Uterus (tissue), 4 donors: Measurements from ENCODE around the gene AMPD2. TPM values are rescaled to one million over a fixed set of nuclear protein-coding genes. Genes with fewer than 3 reads are reported as not detected.
"Not testable (repeated sequence)": the region's sequence is repeated elsewhere in the genome, so short reads cannot be mapped to it uniquely, and the experiment has no call there.

ENCODE experiments used
- DNase-seq, 2 donors: peaks; one replicate each; pipeline ENCODE4 v3.0.0-alpha.2; 2019 to 2020
- H3K27ac ChIP-seq, 2 donors: fragments of 200-600 bp; sonication (generic); 1 replicate in 1 of 2; 2 replicates in 1 of 2; pipeline ENCODE4 v1.5.1; 2016 to 2018
- H3K27me3 ChIP-seq, 2 donors: fragments of 200-600 bp; sonication (generic); one replicate each; pipeline ENCODE4 v1.5.1; 2018 to 2019; ENCODE audit warnings: control low read depth in 1 of 2
- H3K36me3 ChIP-seq, 2 donors: fragments of 200-600 bp; sonication (generic); one replicate each; pipeline ENCODE4 v1.5.1; 2019; ENCODE audit warnings: control low read depth in 1 of 2
- H3K4me1 ChIP-seq, 2 donors: fragments of 200-600 bp; sonication (generic); one replicate each; pipeline ENCODE4 v1.5.1; 2018 to 2019; ENCODE audit warnings: control low read depth in 1 of 2
- H3K4me3 ChIP-seq, 2 donors: fragments of 200-600 bp; sonication (generic); 1 replicate in 1 of 2; 2 replicates in 1 of 2; pipeline ENCODE4 v1.5.1; 2018 to 2019; ENCODE audit warnings: mild to moderate bottlenecking in 1 of 2
- H3K9me3 ChIP-seq, 2 donors: fragments of 200-600 bp; sonication (generic); one replicate each; pipeline ENCODE4 v1.5.1; 2019; ENCODE audit warnings: control low read depth in 1 of 2
- CTCF ChIP-seq, 4 experiments: fragments of 200-600 bp in 2 of 4; fragments of 450-650 bp in 2 of 4; sonication (generic) in 2 of 4; IDR thresholded peaks; one replicate each; pipeline ENCODE4 v1.5.1; 2016 to 2019; ENCODE audit warnings: antibody characterized with exemption in 4 of 4, mild to moderate bottlenecking in 2 of 4, moderate library complexity in 1 of 4
- POLR2A ChIP-seq, 2 donors: fragments of 450-650 bp; IDR thresholded peaks; one replicate each; pipeline ENCODE4 v1.6.1; 2016; ENCODE audit warnings: antibody characterized with exemption in 2 of 2, mild to moderate bottlenecking in 1 of 2, moderate library complexity in 1 of 2
- intact Hi-C: fragments of 100-400 bp; cut with DNase I; formaldehyde crosslinking; loops from one replicate; pipeline ENCODE4 v1.15.1; 2023; ENCODE audit warnings: low total_unique reads
- microRNA counts, 2 donors: library from miRNA; unstranded; fragments of <30 nt; microRNA quantifications; one replicate each; lab custom pipeline; 2016 to 2017
- small RNA-seq: library from RNA; depleted of rRNA; stranded (forward); fragments of <200 nt; gene quantifications from one replicate; pipeline ENCODE3, GENCODE V24; 2016
- total RNA-seq, 4 donors: library from RNA; depleted of rRNA in 3 of 4; stranded (reverse); fragments of >200 nt in 3 of 4; gene quantifications; one replicate each; pipeline versions ENCODE4 v1.1.0 to v1.2.4, GENCODE V29; 2014 to 2023
- donor health status: DM: yes; HTN: yes; CAD: no.

Gene AMPD2
- total RNA-seq, 4 donors from 2014 or later = 30.9 to 91.2 (median 73.2) TPM

- no peaks in the 10 kb centered on the region for H3K9me3 ChIP-seq
- no peaks in the 10 kb centered on the region for H3K27me3 ChIP-seq
- no peaks in the 10 kb centered on the region for H3K36me3 ChIP-seq
- TF ChIP-seq CTCF (IDR thresholded peaks at IDR 0.05) = no peak
- H3K27ac ChIP-seq = no peak overlapping the region
- DNase-seq = no peak
- intact Hi-C loops = no loop called here
- no peaks in the 10 kb centered on the region for H3K4me1 ChIP-seq
- H3K4me3 ChIP-seq = no peak overlapping the region
These were observed 51.4 kb downstream of the AMPD2 start for GRCh38 chr1:109671067-109671466.

DNA sequence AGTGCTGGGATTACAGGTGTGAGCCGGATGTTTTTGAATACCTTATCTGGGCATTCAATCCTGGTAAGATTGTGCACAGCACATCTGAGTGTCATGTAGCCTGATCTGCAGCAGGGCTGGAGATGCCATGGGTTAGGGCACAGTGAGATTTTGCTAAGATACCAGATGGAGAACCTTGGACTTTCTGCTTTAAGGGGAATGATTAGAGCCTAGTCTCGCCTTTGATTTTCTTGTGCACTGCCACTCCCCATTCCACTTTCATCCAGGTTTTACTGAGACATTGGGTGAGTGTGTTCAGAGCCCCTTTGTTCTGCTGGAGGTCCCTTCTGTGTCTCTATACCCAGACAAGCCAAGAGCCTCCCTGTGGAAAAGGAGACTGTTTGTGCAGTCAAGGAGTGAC lies 54.2 kb downstream of the AMPD2 start:
- H3K4me1 ChIP-seq, H3K4me3 ChIP-seq, H3K27ac ChIP-seq, H3K27me3 ChIP-seq, DNase-seq, H3K9me3 ChIP-seq, H3K36me3 ChIP-seq, intact Hi-C loops: not testable (repeated sequence)

- H3K36me3 ChIP-seq, intact Hi-C loops, H3K27ac ChIP-seq, H3K4me1 ChIP-seq, DNase-seq, H3K4me3 ChIP-seq, H3K27me3 ChIP-seq, H3K9me3 ChIP-seq: not testable (repeated sequence)
These were observed 57.2 kb downstream of the AMPD2 start for GRCh38 chr1:109676683-109677381.

DNA sequence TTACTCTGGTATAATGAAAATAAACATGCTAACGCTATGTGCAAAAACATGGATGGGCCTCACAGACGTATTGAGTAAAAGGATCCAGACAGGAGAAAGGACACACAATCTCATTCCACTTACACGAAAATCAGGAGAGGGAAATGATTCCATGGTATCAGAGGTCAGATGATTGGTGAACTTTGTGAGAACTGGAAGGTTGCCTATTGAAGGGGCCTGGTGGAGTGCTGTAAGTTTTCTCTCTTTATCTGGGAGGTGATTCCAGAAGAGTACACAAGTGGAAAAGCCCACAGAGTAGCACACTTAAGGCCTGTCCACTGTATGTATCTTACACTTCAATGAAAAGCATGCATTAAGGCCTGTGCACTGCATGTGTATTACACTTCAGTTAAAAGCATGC lies 57.8 kb downstream of the AMPD2 start:
- Histone ChIP-seq H3K4me1 (no peaks in the 10 kb centered on the region), H3K27me3 (no peaks in the 10 kb centered on the region), H3K4me3 (no peak overlapping the region), H3K9me3 (no peaks in the 10 kb centered on the region), H3K36me3 (no peaks in the 10 kb centered on the region), H3K27ac (no peak overlapping the region)
- TF ChIP-seq POLR2A (IDR thresholded peaks at IDR 0.05) (no peak), CTCF (IDR thresholded peaks at IDR 0.05) (no peak)
- DNase-seq = no peak
- intact Hi-C loops = no loop called here

- H3K4me3 ChIP-seq, H3K27ac ChIP-seq, DNase-seq, H3K36me3 ChIP-seq, intact Hi-C loops, H3K4me1 ChIP-seq, H3K27me3 ChIP-seq, H3K9me3 ChIP-seq: not testable (repeated sequence)
These were observed 59.0 kb downstream of the AMPD2 start for GRCh38 chr1:109678637-109679036.

MicroRNA genes within 50 kb of the gene (microRNA counts, 767-probe panel; counts per million panel counts)
- microRNA hsa-miR-197-3p (lab: Ali Mortazavi, UCI) = 3,975 to 6,250 counts per million in 2 donors

Small RNA genes within 50 kb of the gene (small RNA-seq; reads per million reads assigned to genes)
- gene RNU6V = not detected

Other genes starting within 250 kb of the AMPD2 start
- 10 to 100 TPM; 20.2 to 43.4 (median 27.9) TPM for gene SORT1, start 221.9 kb upstream of the AMPD2 start, total RNA-seq
- gene PSMA5, start 193.4 kb upstream of the AMPD2 start, total RNA-seq = 10 to 100 TPM; 12.6 to 65.8 (median 40.7) TPM
- 1 to 10 TPM in 3 of 4 donors, under 1 TPM in 1; 0.48 to 5.9 (median 2.3) TPM for gene SYPL2, start 153.3 kb upstream of the AMPD2 start, total RNA-seq
- 1 to 10 TPM; 4.1 to 6.7 (median 4.7) TPM for gene ATXN7L2, start 135.9 kb upstream of the AMPD2 start, total RNA-seq
- 10 to 100 TPM in 1 of 4 donors, 1 to 10 TPM in 3; 1.8 to 11.0 (median 8.4) TPM for gene CYB561D1, start 125.7 kb upstream of the AMPD2 start, total RNA-seq
- gene AMIGO1, start 110.1 kb upstream of the AMPD2 start, total RNA-seq = 10 to 100 TPM in 1 of 4 donors, 1 to 10 TPM in 3; 1.0 to 10.1 (median 3.8) TPM
- under 1 TPM in 1 of 4 donors, not detected in 3; 0.41 TPM for gene GPR61, start 80.0 kb upstream of the AMPD2 start, total RNA-seq
- 10 to 100 TPM in 1 of 4 donors, 1 to 10 TPM in 3; 2.3 to 20.0 (median 5.8) TPM for gene GNAI3, start 71.2 kb upstream of the AMPD2 start, total RNA-seq
- not detected for gene GNAT2, start 221 bp upstream of the AMPD2 start, total RNA-seq
- 10 to 100 TPM in 3 of 4 donors, 1 to 10 TPM in 1; 7.6 to 43.5 (median 20.7) TPM for gene GSTM4, start 36.3 kb downstream of the AMPD2 start, total RNA-seq
- gene GSTM2, start 48.2 kb downstream of the AMPD2 start, total RNA-seq = 100 to 1,000 TPM in 1 of 4 donors, 10 to 100 TPM in 3; 32.1 to 154 (median 72.1) TPM
- gene GSTM1, start 68.0 kb downstream of the AMPD2 start, total RNA-seq = 1 to 10 TPM in 1 of 4 donors, not detected in 3; 9.4 TPM
- 10 to 100 TPM in 3 of 4 donors, under 1 TPM in 1; 0.51 to 24.8 (median 22.3) TPM for gene GSTM5, start 92.4 kb downstream of the AMPD2 start, total RNA-seq
- gene GSTM3, start 121.2 kb downstream of the AMPD2 start, total RNA-seq = 100 to 1,000 TPM in 1 of 4 donors, 10 to 100 TPM in 3; 39.1 to 104 (median 61.0) TPM
- under 1 TPM in 2 of 4 donors, not detected in 2; 0.26 to 0.29 TPM for gene EPS8L3, start 144.1 kb downstream of the AMPD2 start, total RNA-seq